GM12874 (cell line): ENCODE data around the gene SPACDR.
A peak's percentile ranks its signal among the peaks of the same experiment; 100 is the strongest.

Experiments
- CTCF ChIP-seq: IDR thresholded peaks from 2 replicates; pipeline ENCODE4 v1.5.1; 2011; ENCODE audit warnings: low read depth, mild to moderate bottlenecking, control low read depth, low read length, moderate library complexity; ENCODE audit not compliant: insufficient read depth

SPACDR gene

GRCh38 chr7:100488333-100489095, 24.5 kb upstream of the SPACDR start:
- no peak for TF ChIP-seq CTCF

GRCh38 chr7:100486753-100487446, 22.8 kb upstream of the SPACDR start:
- no peak for TF ChIP-seq CTCF

- no peak for TF ChIP-seq CTCF
These were observed 22.1 kb upstream of the SPACDR start for GRCh38 chr7:100486111-100486636.

GRCh38 chr7:100485471-100485876, 21.4 kb upstream of the SPACDR start:
- TF ChIP-seq CTCF = no peak

- TF ChIP-seq CTCF = no peak
These were observed 20.6 kb upstream of the SPACDR start for GRCh38 chr7:100484673-100485045.

- TF ChIP-seq CTCF = no peak
These were observed 19.9 kb upstream of the SPACDR start, which contains the start of gene NYAP1 for GRCh38 chr7:100483722-100484672. Gene NYAP1 (plus strand): TSS chr7:100483927. CDS start chr7:100485312, 1,385 bp downstream.

- TF ChIP-seq CTCF = peak; percentile 97
These were observed 19.1 kb upstream of the SPACDR start for GRCh38 chr7:100483090-100483721.
